Ovary (tissue), 9 donors: ENCODE results near the gene CRYBG2. TPM values are rescaled to one million over a fixed set of nuclear protein-coding genes. Genes with fewer than 3 reads are reported as not detected.
"Not testable (repeated sequence)": the region's sequence is repeated elsewhere in the genome, so short reads cannot be mapped to it uniquely, and the experiment has no call there.

ENCODE experiments used
- DNase-seq, 5 donors: peaks; one replicate each; pipeline ENCODE4 v3.0.0-alpha.2; 2019 to 2020
- H3K27ac ChIP-seq, 2 donors: fragments of 200-600 bp; one replicate each; pipeline versions ENCODE4 v1.5.1 to v1.8.0; 2019 to 2022
- H3K27me3 ChIP-seq: fragments of 200-600 bp; one replicate; pipeline ENCODE4 v1.8.0; 2022
- H3K36me3 ChIP-seq: fragments of 200-600 bp; sonication (generic); one replicate; pipeline ENCODE4 v1.5.1; 2019
- H3K4me1 ChIP-seq: one replicate; pipeline ENCODE4 v1.8.1; 2013; ENCODE audit warnings: mild to moderate bottlenecking, moderate library complexity; ENCODE audit not compliant: insufficient read depth
- H3K4me3 ChIP-seq: fragments of 200-600 bp; sonication (generic); one replicate; pipeline ENCODE4 v1.5.1; 2017
- H3K9me3 ChIP-seq, 2 donors: fragments of 200-600 bp in 1 of 2; sonication (generic) in 1 of 2; one replicate each; pipeline versions ENCODE4 v1.5.1 to v1.8.1; 2013 to 2019; ENCODE audit warnings: mild to moderate bottlenecking in 1 of 2, moderate library complexity in 1 of 2
- EP300 ChIP-seq: sonication (generic); formaldehyde crosslinking; IDR thresholded peaks from one replicate; pipeline ENCODE4 v1.6.1; 2017; ENCODE audit warnings: antibody characterized with exemption
- POLR2A ChIP-seq: fragments of 450-650 bp; IDR thresholded peaks from one replicate; pipeline ENCODE4 v1.6.1; 2017; ENCODE audit warnings: antibody characterized with exemption, mild to moderate bottlenecking, moderate library complexity
- WGBS, 3 donors: extraction: QIAGEN DNeasy Blood & Tissue Kit in 1 of 3; methylation state at CpG; one replicate each; pipeline versions ENCODE4 v1.1.5 to v1.1.7; 2013 to 2017; 5-methylcytosine and 5-hydroxymethylcytosine counted together
- intact Hi-C, 4 donors: fragments of 100-400 bp; cut with DNase I; formaldehyde crosslinking; loops; one replicate each; pipeline versions ENCODE4 v1.11.0 to v1.15.1; 2022 to 2023
- polyA plus RNA-seq, 2 donors: library from polyadenylated mRNA; stranded (reverse); fragments of 200-250 nt in 1 of 2; fragments of 350-450 nt in 1 of 2; fragmentation: Illumina TruSeq in 1 of 2; extraction: RNeasy Lipid Tissue Mini Kit (QIAGEN cat#74804) in 1 of 2; gene quantifications; one replicate each; pipeline ENCODE4 v1.2.3, GENCODE V29; 2013 to 2014
- total RNA-seq, 7 donors: library from RNA; depleted of rRNA in 2 of 7; stranded (reverse); fragments of >200 nt in 2 of 7; fragmentation: NEBNext Ultra II Directional in 3 of 7; extraction: Animal tissue kit (Norgen Biotek cat#: 25700) in 3 of 7; gene quantifications; one replicate each; pipeline versions ENCODE4 v1.1.0 to v1.2.4, GENCODE V29; 2016 to 2023
- TF ChIP-seq, protein P1 (sequence below), 3 donors: fragments of 450-650 bp in 2 of 3; fragments of 200-600 bp in 1 of 3; IDR thresholded peaks; one replicate each; pipeline versions ENCODE4 v1.5.1 to v1.8.0; 2016 to 2022; ENCODE audit warnings: antibody characterized with exemption in 3 of 3, mild to moderate bottlenecking in 1 of 3
- donor health status: DM: no; HTN: no; CAD: no; lungs with moderate emphysema.
- donor health status: DM: no; HTN: no; CAD: no.
- donor health status: Bipolar disorder and iron deficiency.
- donor health status: DM: yes; HTN: yes; CAD: no.
- donor health status: DM: no; HTN: no; CAD: no.
- donor health status: DM: yes; HTN: yes; CAD: no.

CRYBG2 gene
- total and polyA plus RNA-seq, 9 donors = 0.11 to 2.3 (median 0.23) TPM; not detected in 6

DNA sequence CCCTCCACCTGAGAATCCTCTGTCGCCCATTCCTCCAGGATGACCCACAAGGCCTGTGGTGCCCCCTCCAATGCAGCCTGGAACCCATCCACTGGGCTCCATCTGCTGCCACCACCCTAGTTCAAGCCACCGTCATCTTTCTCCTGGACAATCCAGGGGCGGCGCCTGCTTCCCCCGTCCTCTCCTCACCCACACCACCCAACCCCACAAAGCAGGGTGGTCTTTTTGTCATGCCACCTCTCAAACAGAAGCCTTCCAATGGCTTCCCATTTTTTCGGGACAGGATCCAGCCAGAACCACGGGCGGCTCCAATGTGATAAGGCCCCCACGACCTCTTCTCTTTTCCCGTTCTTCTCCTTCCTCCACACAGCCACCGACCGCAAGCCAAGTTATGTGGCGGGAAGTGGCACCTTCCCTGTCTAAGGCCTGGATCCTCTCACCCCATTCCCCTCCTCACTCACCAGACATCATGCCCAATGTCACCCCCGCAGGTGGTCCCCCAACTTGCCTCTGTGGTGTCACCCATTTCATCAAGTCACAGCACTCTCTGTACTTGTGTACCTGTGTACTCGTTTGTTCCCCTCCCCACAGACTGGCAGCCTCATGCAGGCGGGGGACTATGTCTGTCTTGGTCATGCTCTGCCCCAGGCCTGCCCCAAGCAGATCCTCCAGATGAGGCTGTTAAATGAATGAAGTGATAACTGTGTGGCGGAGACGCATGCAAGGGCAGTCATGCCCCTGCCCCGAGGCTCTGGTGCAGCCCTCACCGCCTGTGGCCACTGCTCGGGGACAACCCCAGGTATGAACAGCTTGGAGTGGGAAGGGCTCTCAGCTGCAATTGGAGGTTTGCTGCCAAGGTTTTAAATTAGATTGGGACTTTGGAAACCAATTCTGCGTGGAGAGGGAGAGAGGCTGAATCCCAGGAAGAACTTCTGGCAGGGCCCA, 58.5 kb downstream of the CRYBG2 start:
- no peaks in the 10 kb centered on the region for H3K9me3 ChIP-seq
- H3K36me3 ChIP-seq = no peaks in the 10 kb centered on the region
- H3K4me1 ChIP-seq = no peaks in the 10 kb centered on the region
- H3K27me3 ChIP-seq = no peaks in the 10 kb centered on the region
- no peak for DNase-seq
- intact Hi-C loops = no loop called here
- WGBS, 3 donors = 87 to 92% (median 87%) methylated on average over 22 of the region's 22 CpGs
- H3K27ac ChIP-seq = no peak overlapping the region
- TF ChIP-seq POLR2A (no peak), EP300 (no peak)
- TF ChIP-seq, protein P1, sequence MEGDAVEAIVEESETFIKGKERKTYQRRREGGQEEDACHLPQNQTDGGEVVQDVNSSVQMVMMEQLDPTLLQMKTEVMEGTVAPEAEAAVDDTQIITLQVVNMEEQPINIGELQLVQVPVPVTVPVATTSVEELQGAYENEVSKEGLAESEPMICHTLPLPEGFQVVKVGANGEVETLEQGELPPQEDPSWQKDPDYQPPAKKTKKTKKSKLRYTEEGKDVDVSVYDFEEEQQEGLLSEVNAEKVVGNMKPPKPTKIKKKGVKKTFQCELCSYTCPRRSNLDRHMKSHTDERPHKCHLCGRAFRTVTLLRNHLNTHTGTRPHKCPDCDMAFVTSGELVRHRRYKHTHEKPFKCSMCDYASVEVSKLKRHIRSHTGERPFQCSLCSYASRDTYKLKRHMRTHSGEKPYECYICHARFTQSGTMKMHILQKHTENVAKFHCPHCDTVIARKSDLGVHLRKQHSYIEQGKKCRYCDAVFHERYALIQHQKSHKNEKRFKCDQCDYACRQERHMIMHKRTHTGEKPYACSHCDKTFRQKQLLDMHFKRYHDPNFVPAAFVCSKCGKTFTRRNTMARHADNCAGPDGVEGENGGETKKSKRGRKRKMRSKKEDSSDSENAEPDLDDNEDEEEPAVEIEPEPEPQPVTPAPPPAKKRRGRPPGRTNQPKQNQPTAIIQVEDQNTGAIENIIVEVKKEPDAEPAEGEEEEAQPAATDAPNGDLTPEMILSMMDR (IDR thresholded peaks at IDR 0.05) = no peak
- H3K4me3 ChIP-seq = no peak overlapping the region

DNA sequence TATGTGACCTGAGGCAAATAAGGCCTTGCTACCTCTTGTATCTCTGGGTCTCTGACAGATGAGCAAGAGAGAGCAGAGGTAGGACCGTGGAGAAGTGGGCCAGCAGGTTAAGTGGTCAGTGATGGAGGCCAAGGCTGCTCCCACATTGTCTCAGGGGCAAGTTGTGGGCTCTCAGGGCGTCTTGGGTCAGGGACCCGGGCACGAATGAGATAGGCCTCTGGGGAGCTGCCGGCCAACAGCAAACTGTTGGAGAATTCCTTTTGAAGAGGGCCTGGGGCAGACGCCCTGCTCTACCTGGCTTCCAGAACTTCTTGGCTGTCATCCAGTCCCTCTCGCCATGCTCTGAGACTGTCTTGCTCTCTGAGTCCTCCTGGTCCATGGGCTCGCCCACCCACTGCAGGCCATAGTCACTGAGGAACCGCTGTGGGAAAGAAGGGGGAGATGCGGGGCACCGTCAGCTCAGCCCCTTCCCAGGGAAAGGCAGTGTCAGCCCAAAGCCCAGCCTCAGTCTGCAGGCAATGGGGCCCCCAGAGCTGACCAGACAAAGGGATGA, 59.9 kb downstream of the CRYBG2 start:
- intact Hi-C loops = no loop called here
- TF ChIP-seq, protein P1 (IDR thresholded peaks at IDR 0.05) = no peak
- TF ChIP-seq EP300 = no peak
- TF ChIP-seq POLR2A = no peak
- H3K9me3 ChIP-seq = no peaks in the 10 kb centered on the region
- no peak for DNase-seq
- no peaks in the 10 kb centered on the region for H3K27me3 ChIP-seq
- no peaks in the 10 kb centered on the region for H3K4me1 ChIP-seq
- WGBS, 3 donors = 81 to 91% (median 81%) methylated on average over 11 of the region's 11 CpGs
- H3K36me3 ChIP-seq = no peaks in the 10 kb centered on the region
- no peak overlapping the region for H3K27ac ChIP-seq
- no peak overlapping the region for H3K4me3 ChIP-seq

DNA sequence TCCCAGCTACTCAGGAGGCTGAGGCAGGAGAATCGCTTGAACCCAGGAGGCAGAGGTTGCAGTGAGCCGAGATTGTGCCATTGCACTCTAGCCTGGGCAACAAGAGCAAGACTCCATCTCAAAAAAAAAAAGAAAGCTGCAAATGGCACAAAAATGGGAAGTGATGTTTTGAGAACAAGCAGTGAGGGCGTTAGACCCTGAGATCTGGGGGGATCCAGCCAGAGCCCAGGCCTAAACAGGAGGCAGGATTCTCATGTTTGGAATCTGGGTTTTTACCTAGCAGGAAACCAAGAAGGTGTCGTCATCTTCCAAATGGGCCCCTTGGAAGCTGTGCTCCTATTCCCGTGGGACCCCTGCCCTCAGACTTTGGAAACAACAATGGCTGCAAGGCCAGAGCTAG, 61.2 kb downstream of the CRYBG2 start:
- H3K36me3 ChIP-seq, H3K27me3 ChIP-seq, DNase-seq, H3K27ac ChIP-seq, intact Hi-C loops, H3K4me1 ChIP-seq, H3K4me3 ChIP-seq, H3K9me3 ChIP-seq: not testable (repeated sequence)
- 91 to 93% (median 91%) methylated on average over 5 of the region's 5 CpGs for WGBS, 3 donors

DNA sequence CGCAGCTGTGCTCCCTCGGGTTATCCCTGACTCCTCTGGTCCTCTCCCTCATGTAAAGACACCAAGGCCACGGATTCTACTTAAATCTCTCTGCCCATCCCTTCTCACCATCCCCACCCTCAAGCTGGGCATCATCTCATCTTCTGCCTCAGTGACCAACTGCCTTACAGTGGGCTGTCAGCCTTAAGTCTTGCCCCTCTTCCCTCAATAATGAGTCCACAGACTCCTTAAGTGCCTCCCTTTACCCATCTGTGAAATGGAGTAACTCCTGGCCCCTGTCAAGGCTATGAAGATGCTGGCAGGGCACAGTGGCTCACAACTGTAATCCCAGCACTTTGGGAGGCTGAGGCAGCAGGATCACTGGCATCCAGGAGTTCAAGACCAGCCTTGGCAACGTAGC, 62.0 kb downstream of the CRYBG2 start:
- intact Hi-C loops = no loop called here
- no peaks in the 10 kb centered on the region for H3K36me3 ChIP-seq
- H3K4me3 ChIP-seq = no peak overlapping the region
- TF ChIP-seq, protein P1 (IDR thresholded peaks at IDR 0.05) = no peak
- TF ChIP-seq POLR2A = no peak
- TF ChIP-seq EP300 = no peak
- no peaks in the 10 kb centered on the region for H3K4me1 ChIP-seq
- WGBS, 3 donors = 78 to 92% (median 81%) methylated on average over 4 of the region's 4 CpGs
- H3K27ac ChIP-seq = no peak overlapping the region
- no peaks in the 10 kb centered on the region for H3K9me3 ChIP-seq
- DNase-seq = no peak
- H3K27me3 ChIP-seq = no peaks in the 10 kb centered on the region

DNA sequence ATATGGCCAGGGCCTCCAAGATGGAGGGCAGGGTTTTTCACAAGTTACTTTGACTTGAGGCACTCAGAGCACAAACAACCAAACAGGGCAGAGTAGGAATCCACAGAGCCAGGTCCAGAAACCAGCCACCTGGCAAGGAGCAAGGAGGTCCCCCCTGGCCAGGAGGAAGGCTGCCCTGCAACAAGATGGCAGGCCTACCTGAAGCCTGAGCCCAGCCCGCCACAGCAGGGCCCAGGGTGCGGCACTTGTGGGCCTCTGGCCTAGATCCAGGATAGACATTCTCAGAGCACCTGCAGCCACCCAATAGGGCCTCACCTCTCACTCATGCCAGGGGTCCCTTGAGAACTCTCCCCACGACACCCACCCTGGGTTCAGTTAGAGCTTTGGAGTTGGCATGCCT, 62.5 kb downstream of the CRYBG2 start:
- Histone ChIP-seq H3K36me3 (no peaks in the 10 kb centered on the region), H3K27ac (no peak overlapping the region), H3K27me3 (no peaks in the 10 kb centered on the region), H3K9me3 (no peaks in the 10 kb centered on the region), H3K4me1 (no peaks in the 10 kb centered on the region), H3K4me3 (no peak overlapping the region)
- no peak for DNase-seq
- WGBS, 3 donors = 90 to 100% (median 99%) methylated on average over 3 of the region's 3 CpGs
- intact Hi-C loops = no loop called here
- TF ChIP-seq POLR2A = no peak
- TF ChIP-seq, protein P1 (IDR thresholded peaks at IDR 0.05) = no peak
- no peak for TF ChIP-seq EP300
